Coronary artery (tissue), 2 donors: Measurements from ENCODE around the gene SLC13A3.

Source experiments
- DNase-seq: peaks from one replicate; pipeline ENCODE4 v3.0.0-alpha.2; 2017; ENCODE audit warnings: low spot score
- H3K27ac ChIP-seq, 2 donors: fragments of 200-600 bp; sonication (generic); one replicate each; pipeline ENCODE4 v1.5.1; 2016 to 2019
- H3K4me3 ChIP-seq: fragments of 200-600 bp; sonication (generic); 2 replicates; pipeline ENCODE4 v1.5.1; 2016; ENCODE audit warnings: mild to moderate bottlenecking, moderate library complexity
- TF ChIP-seq, protein P1 (sequence below): fragments of 200-600 bp; sonication (generic); IDR thresholded peaks from one replicate; pipeline ENCODE4 v1.5.1; 2019; ENCODE audit warnings: antibody characterized with exemption

Gene SLC13A3, protein sequence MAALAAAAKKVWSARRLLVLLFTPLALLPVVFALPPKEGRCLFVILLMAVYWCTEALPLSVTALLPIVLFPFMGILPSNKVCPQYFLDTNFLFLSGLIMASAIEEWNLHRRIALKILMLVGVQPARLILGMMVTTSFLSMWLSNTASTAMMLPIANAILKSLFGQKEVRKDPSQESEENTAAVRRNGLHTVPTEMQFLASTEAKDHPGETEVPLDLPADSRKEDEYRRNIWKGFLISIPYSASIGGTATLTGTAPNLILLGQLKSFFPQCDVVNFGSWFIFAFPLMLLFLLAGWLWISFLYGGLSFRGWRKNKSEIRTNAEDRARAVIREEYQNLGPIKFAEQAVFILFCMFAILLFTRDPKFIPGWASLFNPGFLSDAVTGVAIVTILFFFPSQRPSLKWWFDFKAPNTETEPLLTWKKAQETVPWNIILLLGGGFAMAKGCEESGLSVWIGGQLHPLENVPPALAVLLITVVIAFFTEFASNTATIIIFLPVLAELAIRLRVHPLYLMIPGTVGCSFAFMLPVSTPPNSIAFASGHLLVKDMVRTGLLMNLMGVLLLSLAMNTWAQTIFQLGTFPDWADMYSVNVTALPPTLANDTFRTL

DNA sequence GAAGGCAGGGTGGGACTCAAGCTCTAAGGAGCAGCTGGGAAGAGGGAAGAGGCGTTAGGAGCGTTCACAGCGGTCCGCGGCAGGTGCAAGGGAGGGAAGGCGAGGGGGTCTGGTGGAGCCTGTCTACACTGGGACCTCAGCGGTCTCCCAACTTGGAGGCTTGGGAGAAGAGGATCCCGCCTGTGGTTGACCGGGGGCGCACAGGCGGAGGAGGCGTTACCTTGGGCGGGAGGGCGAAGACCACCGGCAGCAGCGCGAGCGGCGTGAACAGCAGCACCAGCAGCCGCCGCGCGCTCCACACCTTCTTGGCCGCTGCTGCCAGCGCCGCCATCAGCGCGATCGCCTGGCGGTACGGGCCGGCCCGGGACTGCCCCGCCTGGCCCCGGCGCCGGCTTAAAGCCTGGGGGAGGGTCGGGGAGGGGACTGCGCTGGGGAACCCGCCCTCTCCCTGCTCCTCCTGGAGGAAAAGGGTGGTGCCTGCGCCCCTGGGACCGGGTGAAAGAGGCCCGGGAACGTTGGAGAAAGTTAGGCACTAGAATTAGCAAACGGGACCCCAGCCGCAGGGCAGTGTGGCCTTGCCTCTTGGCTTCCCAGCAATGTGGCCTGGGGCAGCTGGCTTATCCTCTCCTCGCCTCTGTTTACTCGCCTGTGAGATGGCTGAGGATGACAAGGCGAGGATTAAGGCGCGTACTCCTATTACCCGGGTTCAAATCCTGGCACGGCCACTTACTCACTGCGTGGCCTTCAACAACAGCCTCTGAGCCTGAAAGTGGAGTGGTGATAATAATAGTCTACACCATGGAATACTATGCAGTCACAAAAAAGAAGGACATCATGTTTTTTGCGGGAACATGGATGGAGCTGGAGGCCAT is at the start of gene SLC13A3:
SLC13A3 (minus strand) TSS at position 369 of the 872 bp plus-strand sequence; CDS start at position 331, 38 bp downstream.
- TF ChIP-seq, protein P1, sequence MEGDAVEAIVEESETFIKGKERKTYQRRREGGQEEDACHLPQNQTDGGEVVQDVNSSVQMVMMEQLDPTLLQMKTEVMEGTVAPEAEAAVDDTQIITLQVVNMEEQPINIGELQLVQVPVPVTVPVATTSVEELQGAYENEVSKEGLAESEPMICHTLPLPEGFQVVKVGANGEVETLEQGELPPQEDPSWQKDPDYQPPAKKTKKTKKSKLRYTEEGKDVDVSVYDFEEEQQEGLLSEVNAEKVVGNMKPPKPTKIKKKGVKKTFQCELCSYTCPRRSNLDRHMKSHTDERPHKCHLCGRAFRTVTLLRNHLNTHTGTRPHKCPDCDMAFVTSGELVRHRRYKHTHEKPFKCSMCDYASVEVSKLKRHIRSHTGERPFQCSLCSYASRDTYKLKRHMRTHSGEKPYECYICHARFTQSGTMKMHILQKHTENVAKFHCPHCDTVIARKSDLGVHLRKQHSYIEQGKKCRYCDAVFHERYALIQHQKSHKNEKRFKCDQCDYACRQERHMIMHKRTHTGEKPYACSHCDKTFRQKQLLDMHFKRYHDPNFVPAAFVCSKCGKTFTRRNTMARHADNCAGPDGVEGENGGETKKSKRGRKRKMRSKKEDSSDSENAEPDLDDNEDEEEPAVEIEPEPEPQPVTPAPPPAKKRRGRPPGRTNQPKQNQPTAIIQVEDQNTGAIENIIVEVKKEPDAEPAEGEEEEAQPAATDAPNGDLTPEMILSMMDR: no peak
- H3K4me3 ChIP-seq: peak within 1 kb of the TSS; percentile 29
- H3K27ac ChIP-seq: no peak within 1 kb of the TSS
- no peak for DNase-seq

DNA sequence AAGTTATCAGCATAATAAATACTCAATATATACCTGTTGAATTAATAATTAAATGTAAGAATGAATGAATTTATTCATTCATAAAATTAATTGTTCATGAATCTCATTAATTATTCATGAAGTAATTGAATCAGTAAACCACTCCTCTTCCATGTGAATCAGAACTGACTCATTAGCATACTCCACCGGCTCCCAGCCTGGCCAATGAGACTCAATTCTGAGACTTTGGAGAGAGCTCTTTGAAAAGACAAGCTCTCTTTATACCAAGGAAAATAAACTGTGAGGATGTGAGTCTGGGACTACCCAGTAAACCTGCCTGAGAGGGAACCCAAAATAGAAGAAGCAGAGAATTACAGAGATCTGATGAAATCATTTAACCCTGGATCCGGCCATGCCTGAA is 49.8 kb upstream of the SLC13A3 start:
- no peak for DNase-seq
- TF ChIP-seq, protein P1: no peak
- H3K4me3 ChIP-seq: no peak overlapping the region
- H3K27ac ChIP-seq: no peak overlapping the region

DNA sequence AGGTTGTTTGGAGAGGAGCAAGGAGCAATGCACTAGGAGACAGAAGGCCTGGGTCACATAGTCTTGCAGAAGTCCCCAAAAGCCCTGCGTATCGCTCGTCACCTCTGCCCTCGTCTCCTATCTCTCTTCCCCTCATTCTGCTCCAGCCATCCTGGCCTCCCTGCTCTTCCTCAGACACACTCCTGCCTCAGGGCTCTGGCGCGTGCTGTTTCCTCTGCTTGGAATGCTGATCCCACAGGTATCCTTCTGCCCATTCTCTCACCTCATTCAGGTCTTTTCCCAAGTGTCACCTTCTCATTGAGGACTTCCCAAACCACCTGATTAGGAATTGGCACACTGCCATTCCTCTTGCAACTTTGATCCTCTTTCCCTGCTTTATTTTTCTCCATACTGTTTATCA is 49.2 kb upstream of the SLC13A3 start:
- Histone ChIP-seq H3K4me3 (no peak overlapping the region), H3K27ac (no peak overlapping the region)
- TF ChIP-seq, protein P1: no peak
- no peak for DNase-seq

DNA sequence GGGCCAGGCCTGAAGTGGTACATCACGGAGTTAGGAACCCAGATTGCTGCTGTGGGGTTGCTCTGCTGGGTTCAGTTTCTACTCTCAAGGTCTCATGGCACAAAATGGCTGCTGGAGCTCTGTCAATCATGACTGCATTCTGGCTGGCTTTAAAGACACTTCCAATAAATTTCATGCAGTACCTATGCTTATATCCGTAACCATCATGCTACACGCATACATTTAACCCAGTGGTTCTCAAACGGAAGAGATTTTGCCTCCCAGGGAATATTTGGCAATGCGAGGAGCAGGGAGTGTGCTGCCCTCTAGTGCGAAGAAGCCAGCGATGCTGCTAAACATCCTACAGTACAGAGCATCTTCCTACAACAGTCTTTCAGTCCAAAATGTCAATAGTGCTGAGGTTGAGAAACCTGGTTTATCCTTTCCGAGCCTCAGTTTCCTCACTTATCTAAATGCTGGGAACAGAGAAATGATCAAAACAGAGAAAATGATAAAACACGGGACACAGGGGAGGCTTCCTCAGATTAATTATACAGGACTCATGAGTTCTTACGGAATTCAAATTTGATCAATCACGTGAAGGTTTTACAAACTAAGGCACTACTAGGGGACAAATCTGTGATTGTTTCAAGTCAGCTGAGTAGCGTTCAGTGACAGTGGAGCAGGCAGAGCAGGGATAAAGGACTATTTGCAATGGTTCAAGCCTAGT is 48.5 kb upstream of the SLC13A3 start:
- H3K4me3 ChIP-seq: no peak overlapping the region
- H3K27ac ChIP-seq: no peak overlapping the region
- no peak for DNase-seq
- TF ChIP-seq, protein P1: no peak

DNA sequence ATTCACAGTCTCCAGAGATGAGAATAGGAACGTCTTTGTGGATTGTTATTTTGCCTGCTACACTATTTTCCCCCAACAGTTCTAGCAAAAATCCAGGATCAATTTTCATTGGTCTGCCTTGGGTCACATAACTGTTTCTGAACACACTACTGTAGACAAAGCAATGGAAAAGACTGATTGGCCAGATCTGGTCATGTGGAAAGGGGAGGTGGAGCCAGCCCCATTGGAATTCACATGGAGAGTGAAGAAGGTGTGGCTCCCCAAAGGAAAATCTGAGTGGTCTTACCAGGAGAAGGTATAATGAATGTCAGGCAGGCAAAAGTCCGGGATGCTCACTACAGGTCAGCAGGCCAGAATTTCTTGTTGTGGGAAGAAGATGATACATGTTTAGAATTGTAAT is 47.5 kb upstream of the SLC13A3 start:
- no peak for DNase-seq
- Histone ChIP-seq H3K27ac (no peak overlapping the region), H3K4me3 (no peak overlapping the region)
- TF ChIP-seq, protein P1: no peak

DNA sequence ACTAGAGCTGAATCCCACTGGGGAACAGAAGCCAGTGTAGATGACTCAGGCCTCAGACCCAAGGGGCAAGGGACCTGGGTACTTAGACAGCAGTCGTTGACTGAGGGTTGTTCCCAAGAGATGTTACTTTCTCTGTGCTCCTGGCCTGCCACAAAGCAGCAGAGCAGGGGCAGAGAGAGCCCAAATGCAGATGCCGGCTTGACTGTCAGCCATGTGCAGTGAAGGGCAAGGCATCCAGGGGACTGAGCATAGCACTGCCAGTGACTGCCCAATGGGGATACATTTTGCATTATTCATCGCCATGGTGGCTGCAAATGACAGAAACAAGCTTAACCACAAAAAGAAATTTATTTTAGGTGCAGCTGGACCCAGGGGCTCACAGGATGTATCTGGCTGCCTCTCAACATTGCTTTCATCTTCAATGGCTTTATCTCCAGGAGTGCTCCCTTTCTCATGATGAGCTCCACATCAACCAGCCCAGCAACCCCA is 45.6 kb upstream of the SLC13A3 start:
- Histone ChIP-seq H3K4me3 (no peak overlapping the region), H3K27ac (no peak overlapping the region)
- DNase-seq: no peak
- TF ChIP-seq, protein P1: no peak
